GM12891 (cell line): ENCODE measurements around the gene NUP210.

Experiments
- PAX5 ChIP-seq: IDR thresholded peaks from 2 replicates; pipeline ENCODE4 v1.6.1; 2011; ENCODE audit warnings: low read length, moderate library complexity, mild to moderate bottlenecking; ENCODE audit not compliant: insufficient read depth, severe bottlenecking
- POLR2A ChIP-seq: IDR thresholded peaks from 2 replicates; pipeline ENCODE4 v1.6.1; 2011; ENCODE audit warnings: low read depth, low read length, control low read depth
- POLR2AphosphoS5 ChIP-seq: IDR thresholded peaks from 2 replicates; pipeline ENCODE4 v1.6.1; 2011; ENCODE audit warnings: low read depth, low read length, control low read depth
- POU2F2 ChIP-seq: IDR thresholded peaks from 2 replicates; pipeline ENCODE4 v1.6.1; 2011; ENCODE audit warnings: low read depth, mild to moderate bottlenecking, control low read depth, low read length, moderate library complexity
- SPI1 ChIP-seq: IDR thresholded peaks from 2 replicates; pipeline ENCODE4 v1.6.1; 2011; ENCODE audit warnings: low read depth, low read length, control low read depth
- TAF1 ChIP-seq: IDR thresholded peaks from 2 replicates; pipeline ENCODE4 v1.6.1; 2011; ENCODE audit warnings: low read depth, low read length, control low read depth

GRCh38 chr3:13277860-13278531 is 142.1 kb downstream of the NUP210 start:
- TF ChIP-seq POLR2A (no peak), POLR2AphosphoS5 (no peak), TAF1 (no peak), SPI1 (no peak), POU2F2 (no peak), PAX5 (no peak)
